A673 (cell line): ENCODE results near the gene SPATA2.

Source experiments
- EZH2 ChIP-seq: fragments of 200-600 bp; sonication (generic); IDR thresholded peaks from 2 replicates; pipeline ENCODE4 v1.6.1; 2017; ENCODE audit warnings: borderline replicate concordance, low read depth, mild to moderate bottlenecking, mixed read lengths, antibody characterized with exemption, low read length; ENCODE audit not compliant: poor library complexity, severe bottlenecking
- TF ChIP-seq, protein P1 (sequence below): fragments of 300-800, 200-600 bp; sonication (generic); conservative IDR thresholded peaks from 2 replicates; pipeline ENCODE4 v1.5.1; 2017; ENCODE audit warnings: low read depth, mild to moderate bottlenecking, antibody characterized with exemption, low read length, moderate library complexity, mixed read lengths

DNA sequence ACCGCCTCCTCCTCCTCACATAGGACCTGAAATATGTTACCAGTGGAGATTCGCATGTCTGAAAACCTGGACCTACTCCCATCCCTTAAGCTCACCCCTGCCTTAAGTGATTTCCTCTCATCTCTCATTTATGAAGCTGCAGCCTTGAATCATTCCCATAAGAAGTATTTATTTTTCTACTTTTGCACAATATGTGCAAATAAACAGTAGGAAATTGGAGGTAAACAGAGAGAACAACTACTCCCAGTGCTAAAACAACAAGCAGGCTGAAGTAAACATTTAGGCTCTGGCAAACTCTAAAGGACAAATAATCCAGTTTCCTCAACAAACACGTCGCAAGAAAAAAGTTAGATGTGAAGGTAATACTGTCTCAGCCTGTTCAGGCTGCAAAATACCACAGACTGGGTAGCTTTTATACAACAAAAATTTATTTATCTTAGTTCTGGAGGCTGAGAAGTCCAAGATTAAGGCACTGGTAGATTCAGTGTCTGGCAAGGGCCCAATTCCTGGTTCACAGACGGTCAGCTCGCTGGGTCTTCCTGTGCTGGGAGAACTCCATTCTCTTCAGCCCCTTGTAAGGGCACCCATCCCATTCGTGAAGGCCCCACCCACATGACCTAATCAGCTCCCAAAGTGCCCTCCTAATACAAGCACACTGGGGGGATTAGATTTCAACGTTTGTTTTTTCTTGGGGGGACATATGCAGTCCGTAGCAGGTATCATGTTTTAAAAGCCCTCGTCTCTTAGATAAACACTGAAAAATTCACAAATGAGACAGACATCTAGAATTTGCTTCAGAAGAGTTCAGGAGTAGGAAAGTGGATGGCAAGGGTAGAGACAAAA is 15.6 kb downstream of the SPATA2 start:
- TF ChIP-seq, protein P1, sequence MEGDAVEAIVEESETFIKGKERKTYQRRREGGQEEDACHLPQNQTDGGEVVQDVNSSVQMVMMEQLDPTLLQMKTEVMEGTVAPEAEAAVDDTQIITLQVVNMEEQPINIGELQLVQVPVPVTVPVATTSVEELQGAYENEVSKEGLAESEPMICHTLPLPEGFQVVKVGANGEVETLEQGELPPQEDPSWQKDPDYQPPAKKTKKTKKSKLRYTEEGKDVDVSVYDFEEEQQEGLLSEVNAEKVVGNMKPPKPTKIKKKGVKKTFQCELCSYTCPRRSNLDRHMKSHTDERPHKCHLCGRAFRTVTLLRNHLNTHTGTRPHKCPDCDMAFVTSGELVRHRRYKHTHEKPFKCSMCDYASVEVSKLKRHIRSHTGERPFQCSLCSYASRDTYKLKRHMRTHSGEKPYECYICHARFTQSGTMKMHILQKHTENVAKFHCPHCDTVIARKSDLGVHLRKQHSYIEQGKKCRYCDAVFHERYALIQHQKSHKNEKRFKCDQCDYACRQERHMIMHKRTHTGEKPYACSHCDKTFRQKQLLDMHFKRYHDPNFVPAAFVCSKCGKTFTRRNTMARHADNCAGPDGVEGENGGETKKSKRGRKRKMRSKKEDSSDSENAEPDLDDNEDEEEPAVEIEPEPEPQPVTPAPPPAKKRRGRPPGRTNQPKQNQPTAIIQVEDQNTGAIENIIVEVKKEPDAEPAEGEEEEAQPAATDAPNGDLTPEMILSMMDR = no peak
- TF ChIP-seq EZH2 = no peak
